Osteocyte (in vitro differentiated cells): ENCODE measurements around the gene GLI1. TPM values are rescaled to one million over a fixed set of nuclear protein-coding genes. Genes with fewer than 3 reads are reported as not detected.
"Not testable (repeated sequence)": the region's sequence is repeated elsewhere in the genome, so short reads cannot be mapped to it uniquely, and the experiment has no call there.

ENCODE experiments used
- DNase-seq: peaks from one replicate; pipeline ENCODE4 v3.0.0; 2021; ENCODE audit warnings: mixed read lengths; ENCODE audit not compliant: unreplicated experiment; ENCODE audit errors: extremely low spot score
- H3K27ac Mint-ChIP-seq: one replicate; pipeline ENCODE4 v1.8.0; 2021; ENCODE audit warnings: mild to moderate bottlenecking, mixed read lengths; ENCODE audit not compliant: unreplicated experiment
- H3K27me3 Mint-ChIP-seq: one replicate; pipeline ENCODE4 v1.8.0; 2021; ENCODE audit warnings: mixed read lengths; ENCODE audit not compliant: unreplicated experiment
- H3K36me3 Mint-ChIP-seq: one replicate; pipeline ENCODE4 v1.8.0; 2021; ENCODE audit warnings: mixed read lengths; ENCODE audit not compliant: unreplicated experiment
- H3K4me1 Mint-ChIP-seq: one replicate; pipeline ENCODE4 v1.8.0; 2021; ENCODE audit warnings: mixed read lengths; ENCODE audit not compliant: unreplicated experiment
- H3K4me3 Mint-ChIP-seq: one replicate; pipeline ENCODE4 v1.8.0; 2021; ENCODE audit warnings: mild to moderate bottlenecking, moderate library complexity, mixed read lengths; ENCODE audit not compliant: unreplicated experiment
- H3K9me3 Mint-ChIP-seq: one replicate; pipeline ENCODE4 v1.8.0; 2021; ENCODE audit warnings: mixed read lengths; ENCODE audit not compliant: unreplicated experiment
- total RNA-seq: library from RNA; stranded (reverse); gene quantifications from 2 replicates; pipeline ENCODE4 v1.2.1, GENCODE V29; 2021
- TF ChIP-seq, protein P1 (sequence below): fragments of 200-600 bp; sonication (generic); IDR thresholded peaks from 2 replicates; pipeline ENCODE4 v1.5.0; 2021; ENCODE audit warnings: antibody characterized with exemption, mild to moderate bottlenecking, moderate library complexity

GLI1 gene
- total RNA-seq, 1 donor from 2014 or later = 7.7 TPM

DNA sequence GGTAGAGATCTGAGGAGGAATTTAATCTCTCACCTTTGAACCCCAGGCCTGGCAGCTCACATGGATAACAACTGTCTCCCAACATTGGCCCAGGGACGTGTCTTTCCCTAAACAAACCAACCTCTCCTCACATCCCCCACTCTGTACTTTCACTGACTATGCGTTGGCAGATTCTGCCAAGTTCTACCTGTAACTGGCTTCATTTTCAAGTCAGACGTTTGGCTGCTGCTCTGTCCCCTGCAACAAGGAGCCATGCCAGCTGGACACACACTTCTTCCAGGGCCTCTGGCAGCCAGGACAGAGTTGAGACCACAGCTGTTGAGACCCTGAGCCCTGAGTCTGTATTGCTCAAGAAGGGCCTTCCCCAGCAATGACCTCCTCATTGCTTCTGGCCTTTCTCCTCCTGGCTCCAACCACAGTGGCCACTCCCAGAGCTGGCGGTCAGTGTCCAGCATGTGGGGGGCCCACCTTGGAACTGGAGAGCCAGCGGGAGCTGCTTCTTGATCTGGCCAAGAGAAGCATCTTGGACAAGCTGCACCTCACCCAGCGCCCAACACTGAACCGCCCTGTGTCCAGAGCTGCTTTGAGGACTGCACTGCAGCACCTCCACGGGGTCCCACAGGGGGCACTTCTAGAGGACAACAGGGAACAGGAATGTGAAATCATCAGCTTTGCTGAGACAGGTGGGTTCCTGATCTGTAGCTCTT, 24.9 kb upstream of the GLI1 start, which contains the start of gene INHBC:
Gene INHBC, plus strand, starts transcription at position 268 of the 707 bp plus-strand sequence. Its CDS starts 103 bp downstream, at position 371.
- TF ChIP-seq, protein P1, sequence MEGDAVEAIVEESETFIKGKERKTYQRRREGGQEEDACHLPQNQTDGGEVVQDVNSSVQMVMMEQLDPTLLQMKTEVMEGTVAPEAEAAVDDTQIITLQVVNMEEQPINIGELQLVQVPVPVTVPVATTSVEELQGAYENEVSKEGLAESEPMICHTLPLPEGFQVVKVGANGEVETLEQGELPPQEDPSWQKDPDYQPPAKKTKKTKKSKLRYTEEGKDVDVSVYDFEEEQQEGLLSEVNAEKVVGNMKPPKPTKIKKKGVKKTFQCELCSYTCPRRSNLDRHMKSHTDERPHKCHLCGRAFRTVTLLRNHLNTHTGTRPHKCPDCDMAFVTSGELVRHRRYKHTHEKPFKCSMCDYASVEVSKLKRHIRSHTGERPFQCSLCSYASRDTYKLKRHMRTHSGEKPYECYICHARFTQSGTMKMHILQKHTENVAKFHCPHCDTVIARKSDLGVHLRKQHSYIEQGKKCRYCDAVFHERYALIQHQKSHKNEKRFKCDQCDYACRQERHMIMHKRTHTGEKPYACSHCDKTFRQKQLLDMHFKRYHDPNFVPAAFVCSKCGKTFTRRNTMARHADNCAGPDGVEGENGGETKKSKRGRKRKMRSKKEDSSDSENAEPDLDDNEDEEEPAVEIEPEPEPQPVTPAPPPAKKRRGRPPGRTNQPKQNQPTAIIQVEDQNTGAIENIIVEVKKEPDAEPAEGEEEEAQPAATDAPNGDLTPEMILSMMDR = no peak
- Mint-ChIP-seq H3K36me3 (no peaks in the 10 kb centered on the region), H3K4me1 (peaks cover 17% of the 10 kb centered on the region), H3K27ac (no peak within 1 kb of the TSS), H3K4me3 (no peak within 1 kb of the TSS), H3K27me3 (no peaks in the 10 kb centered on the region), H3K9me3 (no peaks in the 10 kb centered on the region)
- no peak for DNase-seq

DNA sequence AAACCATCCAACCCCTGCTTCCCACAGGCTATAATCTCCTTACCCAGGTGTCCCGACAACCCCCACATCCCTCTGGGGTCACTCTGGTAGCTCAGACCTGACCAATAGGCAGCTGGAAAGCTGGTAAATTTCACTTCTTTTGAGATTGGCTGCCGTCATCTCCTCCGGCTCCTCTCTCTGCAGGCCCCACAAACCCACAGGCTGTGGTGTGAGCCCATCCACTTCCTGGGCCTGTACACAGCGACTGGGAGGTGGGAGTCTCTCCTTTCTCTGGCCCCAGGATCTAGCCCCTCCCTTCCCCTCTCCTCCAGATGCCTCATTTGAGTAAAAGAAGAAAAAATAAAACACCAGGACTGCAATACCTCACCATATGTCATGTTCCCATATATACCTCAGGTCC, 24.3 kb upstream of the GLI1 start:
- Mint-ChIP-seq H3K4me1 (peaks cover 15% of the 10 kb centered on the region), H3K9me3 (no peaks in the 10 kb centered on the region), H3K27ac (no peak overlapping the region), H3K27me3 (no peaks in the 10 kb centered on the region), H3K4me3 (no peak overlapping the region), H3K36me3 (no peaks in the 10 kb centered on the region)
- DNase-seq = no peak
- TF ChIP-seq, protein P1 = no peak

DNA sequence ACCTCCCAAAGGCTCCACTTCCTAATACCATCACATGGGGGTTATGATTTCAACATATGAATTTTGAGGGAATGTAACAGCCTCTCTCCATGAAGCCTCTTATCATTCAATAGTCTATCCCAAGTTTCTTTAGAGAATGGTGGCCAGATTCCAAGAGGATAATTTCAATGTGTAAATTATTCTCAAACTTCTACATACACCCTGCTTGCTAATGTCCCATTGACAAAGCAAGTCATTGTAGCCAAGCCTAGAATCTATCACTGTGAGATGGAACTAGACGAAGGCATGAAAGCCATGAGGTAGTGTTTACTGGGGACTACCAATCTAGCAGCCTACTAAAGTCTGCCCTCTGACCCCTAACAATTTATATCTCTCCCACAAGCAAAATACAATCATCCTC, 21.2 kb upstream of the GLI1 start:
- Mint-ChIP-seq H3K36me3 (no peaks in the 10 kb centered on the region), H3K4me1 (peaks cover 8% of the 10 kb centered on the region), H3K9me3 (no peaks in the 10 kb centered on the region), H3K4me3 (no peak overlapping the region), H3K27ac (no peak overlapping the region), H3K27me3 (no peaks in the 10 kb centered on the region)
- TF ChIP-seq, protein P1 = no peak
- DNase-seq = no peak

DNA sequence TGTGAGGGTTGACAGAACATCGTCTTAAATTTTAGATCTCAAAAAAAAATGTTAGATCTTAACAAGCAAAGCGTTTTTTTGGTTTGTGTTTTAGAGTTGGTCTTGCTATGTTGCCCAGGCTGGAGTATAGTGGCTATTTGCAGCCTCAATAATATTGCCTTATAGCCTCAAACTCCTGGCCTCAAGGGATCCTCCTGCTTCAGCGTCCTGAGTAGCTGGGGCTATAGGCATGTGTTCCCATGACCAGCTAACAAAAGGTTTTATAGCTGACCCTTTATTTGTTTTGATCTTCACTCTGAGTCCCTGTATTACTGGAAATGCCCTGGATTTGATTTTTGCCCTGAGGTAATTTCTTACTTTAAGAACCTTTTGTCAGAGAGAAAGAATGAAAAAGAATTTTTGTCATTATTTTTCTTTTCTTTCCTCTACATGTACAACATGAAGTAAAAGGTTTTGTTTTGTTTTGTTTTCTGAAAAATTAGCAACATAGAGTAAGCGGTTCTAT, 19.8 kb upstream of the GLI1 start:
- Mint-ChIP-seq H3K4me1 (peaks cover 8% of the 10 kb centered on the region), H3K36me3 (no peaks in the 10 kb centered on the region), H3K27ac (peak overlapping the region; percentile 46), H3K9me3 (no peaks in the 10 kb centered on the region), H3K4me3 (no peak overlapping the region), H3K27me3 (no peaks in the 10 kb centered on the region)
- TF ChIP-seq, protein P1 = no peak
- DNase-seq = no peak

DNA sequence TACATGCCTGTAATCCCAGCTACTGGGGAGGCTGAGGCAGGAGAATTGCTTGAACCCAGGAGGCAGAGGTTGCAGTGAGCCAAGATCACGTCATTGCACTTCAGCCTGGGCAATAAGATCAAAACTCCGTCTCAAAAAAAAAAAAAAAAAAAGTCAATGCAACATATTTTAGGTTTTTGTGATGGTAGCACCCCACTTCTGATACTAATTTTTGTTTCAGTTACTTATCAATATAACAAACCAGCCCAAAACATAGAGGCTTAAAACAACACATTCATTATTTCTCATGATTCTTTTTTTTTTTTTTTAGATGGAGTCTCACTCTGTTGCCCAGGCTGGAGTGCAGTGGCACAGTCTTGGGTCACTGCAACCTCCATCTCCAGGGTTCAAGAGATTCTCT, 18.2 kb upstream of the GLI1 start:
- H3K9me3 Mint-ChIP-seq = not testable (repeated sequence)

More for the DNA sequence above, 18.2 kb upstream of the GLI1 start:
- not testable (repeated sequence) for DNase-seq, H3K4me1 Mint-ChIP-seq, H3K27me3 Mint-ChIP-seq, H3K4me3 Mint-ChIP-seq, H3K36me3 Mint-ChIP-seq, H3K27ac Mint-ChIP-seq
